HCT116 (cell line): ENCODE data around the gene MAMLD1. TPM values are rescaled to one million over a fixed set of nuclear protein-coding genes. Genes with fewer than 3 reads are reported as not detected.

Source experiments
- ATAC-seq: fragments of 200-7000 bp; cut with Tn5 transposase; 2 replicates; pipeline ENCODE4 v1.9.1; 2020; ENCODE audit warnings: mild to moderate bottlenecking, moderate library complexity
- BruUV-seq: library from RNA; stranded (reverse); fragments of 400-500 nt; replicated peaks from 2 replicates; lab custom pipeline; 2021; lab: Mats Ljungman, UMichigan
- CTCF ChIA-PET: fragments of 300-600 bp; sonication (Branson Sonifier 250); formaldehyde crosslinking; loops from one replicate; lab custom pipeline; 2021; ENCODE audit warnings: antibody characterized with exemption; lab: Charles Lee
- POLR2A ChIA-PET: fragments of 300-600, 350-600 bp; sonication (Branson Sonifier 250); formaldehyde crosslinking; loops from one replicate; lab custom pipeline; 2021; ENCODE audit warnings: antibody characterized with exemption; lab: Charles Lee
- RAD21 ChIA-PET, 2 experiments: fragments of 300-600 bp; sonication (Branson Sonifier 250); formaldehyde crosslinking; loops; one replicate each; lab custom pipeline; 2023; ENCODE audit warnings: low total read pairs in 2 of 2; ENCODE audit not compliant: uncharacterized antibody in 2 of 2, unreplicated experiment in 2 of 2, low non-redundant PET in 1 of 2; lab: Charles Lee
- DNase-seq: peaks from one replicate; pipeline ENCODE4 v3.0.0-alpha.2; 2010; ENCODE audit warnings: low read depth, low spot score
- H2AFZ ChIP-seq: fragments of 200-600 bp; shearing (Covaris generic), sonication (generic); 2 replicates; pipeline ENCODE4 v1.6.1; 2017; ENCODE audit warnings: low read depth, mixed run types, mixed read lengths, antibody characterized with exemption, low read length; ENCODE audit not compliant: poor library complexity, severe bottlenecking
- H3K27ac ChIP-seq: 2 replicates; pipeline ENCODE4 v1.5.1; 2012; ENCODE audit warnings: low read depth, low read length
- H3K27me3 ChIP-seq: fragments of 200-600 bp; sonication (generic); 2 replicates; pipeline ENCODE4 v1.6.1; 2016; ENCODE audit warnings: mixed run types, low read length, mixed read lengths; ENCODE audit not compliant: insufficient read depth
- H3K36me3 ChIP-seq, 2 experiments: fragments of 200-500 bp in 1 of 2; fragments of 200-600 bp in 1 of 2; sonication (Bioruptor generic) in 1 of 2; sonication (generic) in 1 of 2; 2 replicates each; pipeline versions ENCODE4 v1.5.1 to v1.6.1; 2014 to 2016; ENCODE audit warnings: low read length in 2 of 2, inconsistent platforms in 1 of 2, mixed read lengths in 1 of 2, mixed run types in 1 of 2; ENCODE audit not compliant: insufficient read depth in 2 of 2, control insufficient read depth in 1 of 2
- H3K4me1 ChIP-seq, 2 experiments: fragments of 200-600 bp in 1 of 2; sonication (generic) in 1 of 2; 2 replicates each; pipeline versions ENCODE4 v1.5.1 to v1.6.1; 2012 to 2017; ENCODE audit warnings: low read length in 2 of 2, inconsistent platforms in 1 of 2, mild to moderate bottlenecking in 1 of 2, mixed read lengths in 1 of 2, mixed run types in 1 of 2, moderate library complexity in 1 of 2; ENCODE audit not compliant: insufficient read depth in 2 of 2, control insufficient read depth in 1 of 2
- H3K4me2 ChIP-seq: fragments of 200-600 bp; sonication (generic); 2 replicates; pipeline ENCODE4 v1.6.1; 2017; ENCODE audit warnings: mixed run types, low read length, mixed read lengths
- H3K4me3 ChIP-seq, 2 experiments: fragments of 200-600 bp in 1 of 2; sonication (generic) in 1 of 2; replicated peaks in 1 of 2; 2 replicates each; pipeline ENCODE4 v1.5.1; 2011 to 2016; ENCODE audit warnings: low read length in 2 of 2, control low read depth in 1 of 2, low read depth in 1 of 2, mild to moderate bottlenecking in 1 of 2, mixed read lengths in 1 of 2, mixed run types in 1 of 2
- H3K79me2 ChIP-seq: fragments of 200-600 bp; sonication (generic); 2 replicates; pipeline ENCODE4 v1.6.1; 2017; ENCODE audit warnings: mild to moderate bottlenecking, mixed run types, low read length, moderate library complexity, mixed read lengths; ENCODE audit not compliant: insufficient read depth
- H3K9ac ChIP-seq: fragments of 200-600 bp; sonication (generic); 2 replicates; pipeline ENCODE4 v1.6.1; 2016; ENCODE audit warnings: low read length, mixed read lengths
- H3K9me2 ChIP-seq: fragments of 200-600 bp; sonication (generic), shearing (Covaris generic); 2 replicates; pipeline ENCODE4 v1.6.1; 2017; ENCODE audit warnings: mixed run types, mild to moderate bottlenecking, moderate library complexity; ENCODE audit not compliant: insufficient read depth
- H3K9me3 ChIP-seq, 2 experiments: fragments of 200-500 bp in 1 of 2; fragments of 200-600 bp in 1 of 2; sonication (Bioruptor generic) in 1 of 2; sonication (generic) in 1 of 2; 2 replicates each; pipeline ENCODE4 v1.6.1; 2014 to 2017; ENCODE audit warnings: low read length in 2 of 2, mixed read lengths in 2 of 2, inconsistent platforms in 1 of 2, low read depth in 1 of 2, mild to moderate bottlenecking in 1 of 2, mixed run types in 1 of 2, moderate library complexity in 1 of 2; ENCODE audit not compliant: control insufficient read depth in 1 of 2, insufficient read depth in 1 of 2
- H4K20me1 ChIP-seq: fragments of 200-600 bp; sonication (generic), shearing (Covaris generic); 2 replicates; pipeline ENCODE4 v1.6.1; 2017; ENCODE audit warnings: mixed run types, mild to moderate bottlenecking, moderate library complexity; ENCODE audit not compliant: insufficient read depth
- CBX3 ChIP-seq: IDR thresholded peaks from 2 replicates; pipeline ENCODE4 v1.6.1; 2012; ENCODE audit warnings: low read depth
- CEBPB ChIP-seq: IDR thresholded peaks from 2 replicates; pipeline ENCODE4 v1.6.1; 2012; ENCODE audit warnings: low read depth
- ELF1 ChIP-seq: IDR thresholded peaks from 2 replicates; pipeline ENCODE4 v1.6.1; 2012; ENCODE audit warnings: low read depth, borderline replicate concordance
- EZH2 ChIP-seq: fragments of 200-600 bp; sonication (generic); IDR thresholded peaks from 2 replicates; pipeline ENCODE4 v1.6.1; 2017; ENCODE audit warnings: antibody characterized with exemption, mixed run types
- EZH2phosphoT487 ChIP-seq: fragments of 200-600 bp; IDR thresholded peaks from 2 replicates; pipeline ENCODE4 v1.6.1; 2018; ENCODE audit warnings: antibody characterized with exemption, borderline replicate concordance
- FOSL1 ChIP-seq: IDR thresholded peaks from 2 replicates; pipeline ENCODE4 v1.6.1; 2012; ENCODE audit warnings: low read depth
- JUND ChIP-seq: IDR thresholded peaks from 2 replicates; pipeline ENCODE4 v1.6.1; 2012
- MAX ChIP-seq: IDR thresholded peaks from 2 replicates; pipeline ENCODE4 v1.6.1; 2012
- POLR2A ChIP-seq: IDR thresholded peaks from 2 replicates; pipeline ENCODE4 v1.7.0; 2011; ENCODE audit warnings: borderline replicate concordance; ENCODE audit not compliant: insufficient read depth, insufficient read length; ENCODE audit errors: extremely low read depth
- POLR2AphosphoS5 ChIP-seq: IDR thresholded peaks from 2 replicates; pipeline ENCODE4 v1.6.1; 2011; ENCODE audit warnings: mild to moderate bottlenecking, low read depth, low read length, moderate library complexity
- REST ChIP-seq: IDR thresholded peaks from 2 replicates; pipeline ENCODE4 v1.6.1; 2012; ENCODE audit warnings: low read depth
- SIN3A ChIP-seq: IDR thresholded peaks from 2 replicates; pipeline ENCODE4 v1.6.1; 2012; ENCODE audit warnings: low read depth
- SP1 ChIP-seq: IDR thresholded peaks from 2 replicates; pipeline ENCODE4 v1.6.1; 2012; ENCODE audit warnings: low read depth
- SRF ChIP-seq: IDR thresholded peaks from 2 replicates; pipeline ENCODE4 v1.6.1; 2012; ENCODE audit warnings: low read depth
- YY1 ChIP-seq: IDR thresholded peaks from 2 replicates; pipeline ENCODE4 v1.6.1; 2011; ENCODE audit warnings: low read length, low read depth, moderate library complexity, mild to moderate bottlenecking; ENCODE audit not compliant: insufficient replicate concordance; ENCODE audit errors: extremely low read depth
- ZFX ChIP-seq: fragments of 450-650 bp; IDR thresholded peaks from 2 replicates; pipeline ENCODE4 v1.6.1; 2017
- intact Hi-C: fragments of 100-400 bp; cut with micrococcal nuclease; formaldehyde crosslinking; loops from 2 replicates; pipeline ENCODE4 v1.10.0; 2022
- total RNA-seq: library from RNA; stranded (reverse); gene quantifications from one replicate; pipeline ENCODE4 v1.2.1, GENCODE V29; 2021; ENCODE audit not compliant: unreplicated experiment
- TF ChIP-seq, protein P1 (sequence below), 3 experiments: fragments of 200-600 bp in 1 of 3; sonication (generic) in 1 of 3; IDR thresholded peaks in 2 of 3; conservative IDR thresholded peaks in 1 of 3; 2 replicates each; pipeline ENCODE4 v1.5.1; 2012 to 2017; ENCODE audit warnings: low read depth in 2 of 3, low read length in 2 of 3, antibody characterized with exemption in 1 of 3, borderline replicate concordance in 1 of 3, control low read depth in 1 of 3, mild to moderate bottlenecking in 1 of 3, mixed read lengths in 1 of 3, mixed run types in 1 of 3, moderate library complexity in 1 of 3; ENCODE audit not compliant: insufficient read depth in 1 of 3

The MAMLD1 gene
- total RNA-seq, 1 experiment from 2014 or later: 3.6 TPM

DNA sequence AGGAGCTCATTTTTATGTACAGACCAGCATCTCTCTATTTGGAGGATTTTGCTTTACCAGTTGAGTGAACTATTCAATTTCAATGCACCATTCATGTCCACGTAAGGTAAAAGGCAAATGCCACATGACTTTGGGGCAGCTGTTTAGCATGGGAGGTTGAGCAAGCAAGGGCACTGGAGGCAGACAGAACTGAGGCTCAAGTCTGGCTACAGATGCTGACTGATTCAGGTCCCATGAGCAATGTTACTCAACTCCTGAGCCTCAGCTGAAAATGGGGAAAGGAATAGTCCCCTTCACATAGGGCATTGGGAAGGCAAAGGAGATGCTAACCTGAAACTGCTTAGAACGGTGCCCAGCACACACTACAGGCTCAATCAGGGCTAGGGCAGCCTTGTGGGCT, 112.3 kb downstream of the MAMLD1 start:
- no peaks in the 10 kb centered on the region for H4K20me1 ChIP-seq
- H3K4me1 ChIP-seq: no peaks in the 10 kb centered on the region
- H3K9me2 ChIP-seq: no peaks in the 10 kb centered on the region
- POLR2A ChIA-PET: no interaction called here
- no peak for ATAC-seq
- no peaks in the 10 kb centered on the region for H3K36me3 ChIP-seq
- no peaks in the 10 kb centered on the region for H3K9me3 ChIP-seq
- DNase-seq: no peak
- CTCF ChIA-PET: no interaction called here
- H3K27me3 ChIP-seq: no peaks in the 10 kb centered on the region
- RAD21 ChIA-PET: no interaction called here
- no peak overlapping the region for H2AFZ ChIP-seq
- TF ChIP-seq EZH2phosphoT487 (no peak), REST (no peak), JUND (no peak), MAX (no peak), ZFX (no peak), CEBPB (no peak), ELF1 (no peak), FOSL1 (no peak), SIN3A (no peak), YY1 (no peak), CBX3 (no peak), SRF (no peak), POLR2AphosphoS5 (no peak), EZH2 (no peak), SP1 (no peak), POLR2A (no peak)
- TF ChIP-seq, protein P1, sequence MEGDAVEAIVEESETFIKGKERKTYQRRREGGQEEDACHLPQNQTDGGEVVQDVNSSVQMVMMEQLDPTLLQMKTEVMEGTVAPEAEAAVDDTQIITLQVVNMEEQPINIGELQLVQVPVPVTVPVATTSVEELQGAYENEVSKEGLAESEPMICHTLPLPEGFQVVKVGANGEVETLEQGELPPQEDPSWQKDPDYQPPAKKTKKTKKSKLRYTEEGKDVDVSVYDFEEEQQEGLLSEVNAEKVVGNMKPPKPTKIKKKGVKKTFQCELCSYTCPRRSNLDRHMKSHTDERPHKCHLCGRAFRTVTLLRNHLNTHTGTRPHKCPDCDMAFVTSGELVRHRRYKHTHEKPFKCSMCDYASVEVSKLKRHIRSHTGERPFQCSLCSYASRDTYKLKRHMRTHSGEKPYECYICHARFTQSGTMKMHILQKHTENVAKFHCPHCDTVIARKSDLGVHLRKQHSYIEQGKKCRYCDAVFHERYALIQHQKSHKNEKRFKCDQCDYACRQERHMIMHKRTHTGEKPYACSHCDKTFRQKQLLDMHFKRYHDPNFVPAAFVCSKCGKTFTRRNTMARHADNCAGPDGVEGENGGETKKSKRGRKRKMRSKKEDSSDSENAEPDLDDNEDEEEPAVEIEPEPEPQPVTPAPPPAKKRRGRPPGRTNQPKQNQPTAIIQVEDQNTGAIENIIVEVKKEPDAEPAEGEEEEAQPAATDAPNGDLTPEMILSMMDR (IDR thresholded peaks at IDR 0.05 in 2 of 3, conservative IDR thresholded peaks at IDR 0.05 in 1 of 3; ENCODE audit: borderline replicate concordance in 1 of 3, insufficient read depth in 1 of 3, low read depth in 2 of 3, low read length in 2 of 3): no peak
- TF ChIP-seq, all 23 proteins: peak for 0
- Histone ChIP-seq H3K27ac (no peak overlapping the region), H3K4me3 (no peak overlapping the region), H3K9ac (no peak overlapping the region), H3K4me2 (no peak overlapping the region), H3K79me2 (no peaks in the 10 kb centered on the region)
- no TSS peak for BruUV-seq
- intact Hi-C loops: no loop called here
